GM12872 (cell line): Measurements from ENCODE around the gene LEPR.

Source experiments
- CTCF ChIP-seq: IDR thresholded peaks from 3 replicates; pipeline ENCODE4 v1.5.1; 2011; ENCODE audit warnings: low read depth, mild to moderate bottlenecking, low read length, moderate library complexity; ENCODE audit not compliant: insufficient read depth

Gene LEPR

GRCh38 chr1:65420590-65421350, at the start of gene LEPR, which contains the start of gene LEPROT:
LEPR (plus strand) TSS chr1:65420668; CDS start chr1:65565566, 144,898 bp downstream.
LEPROT (plus strand) TSS chr1:65420668; CDS start chr1:65420725, 57 bp downstream.
- TF ChIP-seq CTCF = no peak

- TF ChIP-seq CTCF = no peak
These were observed 48.9 kb upstream of the LEPR start for GRCh38 chr1:65371544-65371943.

GRCh38 chr1:65372557-65372956, 47.9 kb upstream of the LEPR start:
- no peak for TF ChIP-seq CTCF

GRCh38 chr1:65377496-65378246, 42.8 kb upstream of the LEPR start:
- no peak for TF ChIP-seq CTCF

- TF ChIP-seq CTCF = no peak
These were observed 42.1 kb upstream of the LEPR start for GRCh38 chr1:65378247-65378946.

GRCh38 chr1:65386439-65386838, 34.0 kb upstream of the LEPR start:
- no peak for TF ChIP-seq CTCF

GRCh38 chr1:65387821-65388220, 32.6 kb upstream of the LEPR start:
- no peak for TF ChIP-seq CTCF
